HG03103 (cell line): ENCODE measurements around the gene RASAL2.

Experiments used
- ATAC-seq: cut with Tn5 transposase; IDR thresholded peaks from one replicate; pipeline ENCODE4 v1.9.1; 2021; ENCODE audit warnings: low read depth; ENCODE audit not compliant: unreplicated experiment

The RASAL2 gene

GRCh38 chr1:178477841-178478240, 383.9 kb downstream of the RASAL2 start:
- ATAC-seq = no peak

DNA sequence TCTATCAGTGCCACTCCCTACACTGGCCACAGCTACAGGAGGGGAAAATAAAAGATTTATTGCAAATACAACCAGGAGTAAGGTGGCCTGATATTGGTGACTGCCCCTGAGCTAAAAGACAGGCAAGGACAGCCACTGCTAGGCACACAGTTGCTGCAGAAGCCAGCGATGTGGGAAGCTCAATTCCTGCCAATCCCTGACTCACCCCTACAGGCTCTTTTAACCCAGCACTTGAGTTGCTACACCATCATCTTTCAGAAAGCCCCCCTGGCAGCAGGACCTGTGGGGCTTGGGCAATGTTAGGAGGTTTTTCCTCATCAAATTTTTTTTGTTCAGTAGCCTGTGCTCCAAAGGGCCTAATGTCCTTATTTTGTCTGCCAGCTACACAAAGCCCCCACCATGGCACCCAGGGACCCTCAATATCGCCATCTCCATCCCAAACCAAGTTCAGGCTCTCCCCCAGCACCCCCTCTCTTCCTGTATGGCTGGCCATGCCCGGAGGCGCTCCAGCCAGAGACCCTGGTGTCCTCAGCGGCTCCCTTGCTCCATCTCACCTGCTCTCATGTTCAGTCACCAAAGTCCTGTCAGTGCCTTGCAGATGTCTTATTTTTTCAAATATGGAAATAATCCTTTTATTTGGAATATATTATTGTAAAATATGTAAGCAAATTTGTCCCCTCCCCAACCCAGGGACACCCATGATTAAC, 389.5 kb downstream of the RASAL2 start:
- ATAC-seq = no peak

GRCh38 chr1:178484698-178485225, 390.9 kb downstream of the RASAL2 start:
- no peak for ATAC-seq

DNA sequence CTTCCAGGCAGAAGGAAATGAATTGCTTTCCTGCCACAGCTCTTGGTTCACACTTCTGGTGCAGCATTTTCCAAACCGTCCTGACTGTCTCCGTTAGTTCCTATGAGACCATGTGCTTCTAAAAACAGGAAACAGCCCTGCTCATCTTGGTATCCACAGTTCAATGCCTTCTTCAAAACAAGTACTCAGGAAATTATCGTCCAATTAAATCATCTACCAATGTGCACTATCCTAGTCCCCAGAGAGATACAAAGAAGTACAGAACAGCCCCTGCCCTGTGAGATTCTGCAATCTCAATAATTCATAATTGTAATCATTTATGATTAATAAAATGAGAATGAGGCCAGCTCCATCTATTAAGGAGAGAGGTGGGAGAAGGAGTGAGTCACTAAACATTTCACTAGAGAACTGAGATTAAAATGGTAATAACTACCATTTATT, 391.7 kb downstream of the RASAL2 start:
- no peak for ATAC-seq

- no peak for ATAC-seq
Observed at GRCh38 chr1:178486100-178487069, 392.5 kb downstream of the RASAL2 start.

- ATAC-seq = no peak
Observed at GRCh38 chr1:178487070-178487615, 393.2 kb downstream of the RASAL2 start.

GRCh38 chr1:178488393-178488792, 394.5 kb downstream of the RASAL2 start:
- ATAC-seq = no peak

GRCh38 chr1:178489399-178489798, 395.5 kb downstream of the RASAL2 start:
- ATAC-seq = no peak

DNA sequence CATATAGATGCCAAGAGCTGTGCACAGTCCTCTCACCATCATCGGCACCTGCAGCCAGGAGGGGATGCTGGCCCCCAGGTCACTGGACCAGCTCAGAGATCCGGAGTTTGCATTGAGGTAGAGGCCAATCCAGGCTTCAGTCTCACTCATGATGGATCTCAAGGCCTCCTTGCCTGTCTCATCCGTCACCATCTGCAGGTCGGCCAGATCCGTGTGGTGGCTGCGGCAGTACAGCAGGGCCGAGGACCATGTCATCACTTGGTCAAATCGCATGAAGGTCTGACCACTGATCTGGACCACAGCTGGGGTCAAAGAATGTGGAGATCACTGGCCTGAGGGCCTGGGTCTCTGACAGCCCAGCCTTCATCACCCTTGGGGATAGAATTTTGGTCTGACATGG, 396.2 kb downstream of the RASAL2 start:
- ATAC-seq = no peak

DNA sequence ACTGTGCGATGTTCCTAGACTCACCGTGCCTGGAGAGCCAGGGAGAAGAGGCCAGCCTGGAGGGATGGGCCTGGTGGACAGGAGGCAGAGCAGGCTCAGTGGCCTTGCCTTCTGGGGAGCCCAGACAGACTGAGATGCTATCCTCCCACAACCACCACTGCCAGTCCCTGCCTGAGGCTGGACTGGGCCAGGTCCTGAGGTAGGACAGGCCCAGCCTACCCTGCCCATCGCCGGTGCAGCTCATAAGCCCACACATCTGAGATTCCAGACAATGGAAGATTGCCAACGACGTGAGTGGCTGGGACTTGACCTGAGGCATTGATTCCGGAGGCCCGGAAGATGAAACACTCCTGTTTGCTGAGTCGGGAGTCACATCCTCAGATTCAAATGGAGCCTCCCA, 397.1 kb downstream of the RASAL2 start:
- no peak for ATAC-seq

DNA sequence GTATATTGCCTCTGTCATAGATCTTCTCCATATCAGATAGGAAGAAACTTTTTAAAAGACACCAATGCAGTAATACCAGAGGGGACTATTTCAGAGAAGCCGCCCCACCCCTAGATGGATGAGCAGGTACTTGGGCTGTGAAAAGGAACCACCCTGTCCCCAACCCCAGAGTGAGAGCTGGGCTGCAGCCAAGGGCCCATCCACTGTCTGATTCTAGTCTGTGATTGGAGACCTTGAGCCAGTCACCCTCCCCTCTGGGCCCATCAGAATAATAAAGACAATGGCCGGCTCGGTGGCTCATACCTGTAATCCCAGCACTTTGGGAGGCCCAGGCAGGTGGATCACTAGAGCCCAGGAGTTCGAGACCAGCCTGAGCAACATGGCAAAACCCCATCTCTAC, 397.8 kb downstream of the RASAL2 start:
- ATAC-seq = no peak

- ATAC-seq = no peak
Observed at GRCh38 chr1:178492341-178492740, 398.4 kb downstream of the RASAL2 start.

DNA sequence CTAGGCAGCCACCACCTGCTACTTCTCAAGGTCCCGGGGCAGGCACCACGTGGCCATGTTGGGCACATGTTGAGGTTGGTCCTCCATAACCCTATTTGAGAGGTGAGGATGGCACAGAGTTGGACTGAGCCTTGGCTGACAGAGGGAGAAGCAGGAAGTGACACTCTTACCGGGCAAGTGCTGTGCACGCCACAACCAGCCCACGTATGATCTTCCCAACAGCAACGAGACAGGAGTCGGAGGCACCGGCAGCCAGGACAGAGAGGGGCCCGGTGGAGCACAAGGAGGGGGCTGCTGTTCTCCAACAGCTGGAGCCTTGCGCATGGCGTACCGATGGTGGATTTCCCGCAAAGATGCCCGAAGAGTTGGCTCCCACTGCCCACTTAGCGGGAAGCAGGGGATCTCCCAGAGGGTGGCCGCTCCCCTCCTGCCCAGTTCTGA, 399.4 kb downstream of the RASAL2 start:
- no peak for ATAC-seq

DNA sequence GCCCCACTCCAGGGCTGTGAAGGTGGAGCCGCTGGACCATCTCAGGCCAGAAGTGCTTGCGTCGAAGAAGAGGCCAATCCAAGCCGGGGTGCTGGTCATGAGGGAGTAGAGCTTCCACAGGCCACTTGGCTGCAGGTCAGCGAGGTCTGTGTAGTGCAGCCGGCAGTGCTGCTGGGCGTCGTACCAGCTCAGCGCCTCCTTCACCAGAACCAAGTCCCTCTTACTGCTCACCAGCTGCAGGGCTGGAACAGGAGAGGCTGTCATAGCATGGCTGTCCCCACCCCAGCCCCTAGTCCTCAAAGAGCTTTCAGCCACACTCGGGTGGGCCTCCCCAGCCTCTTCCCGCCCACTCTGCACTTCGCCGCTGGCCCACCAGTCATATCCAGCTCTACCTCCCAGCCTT, 400.7 kb downstream of the RASAL2 start:
- ATAC-seq = no peak

DNA sequence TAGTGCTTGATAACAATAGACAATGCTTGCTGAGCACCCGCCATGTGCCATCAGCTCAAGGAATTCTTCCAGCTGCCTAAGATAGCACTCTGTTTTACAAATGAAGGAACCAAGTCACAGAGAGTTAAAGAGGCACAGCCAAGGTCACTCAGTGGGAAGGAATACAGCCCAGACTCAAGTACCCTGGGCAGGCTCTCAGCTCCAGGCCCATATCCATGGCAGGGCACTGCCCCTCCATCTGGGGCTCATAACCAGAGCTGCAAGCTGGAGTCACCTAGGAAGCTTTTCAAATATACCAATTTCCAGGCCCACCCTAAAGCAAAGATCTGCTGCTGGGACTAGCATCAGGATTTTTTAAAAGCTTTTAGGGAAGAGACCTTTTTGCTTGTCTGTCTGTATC, 401.3 kb downstream of the RASAL2 start:
- no peak for ATAC-seq

DNA sequence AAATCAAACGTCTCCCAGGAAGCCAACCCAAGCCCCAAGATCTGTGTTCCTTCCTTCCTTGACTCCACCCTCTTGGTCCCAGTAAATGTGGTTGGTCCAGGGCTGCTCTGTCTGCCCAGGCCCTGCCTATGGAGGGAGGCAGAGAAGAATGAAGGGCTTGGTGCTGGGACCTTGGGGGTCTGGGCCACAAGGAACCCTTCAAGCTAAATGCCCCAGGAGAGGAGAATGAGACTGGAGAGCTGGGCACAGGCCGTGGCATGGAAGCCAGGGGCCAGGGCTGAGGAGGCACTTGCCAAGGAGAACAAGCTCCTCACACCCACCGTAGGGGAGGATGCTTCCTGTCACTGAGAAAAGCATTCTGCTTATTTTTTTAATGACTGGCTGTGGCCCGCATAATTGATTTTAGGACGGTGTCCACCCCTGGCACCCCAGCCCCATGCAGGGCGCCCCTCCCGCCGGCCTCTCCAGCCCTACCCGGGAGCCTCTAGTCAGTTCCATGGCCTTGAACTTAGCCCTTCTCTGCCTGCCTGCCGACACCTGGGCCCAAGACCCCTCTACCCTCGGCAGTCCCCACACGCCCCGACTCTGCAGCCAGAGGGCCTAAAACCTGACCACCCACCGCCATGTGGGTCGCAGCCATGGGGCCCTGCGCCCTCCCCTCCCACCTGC, 402.0 kb downstream of the RASAL2 start:
- no peak for ATAC-seq

- no peak for ATAC-seq
Observed at GRCh38 chr1:178496410-178497135, 402.7 kb downstream of the RASAL2 start, which contains the start of gene CLEC20A. CLEC20A (minus strand) TSS chr1:178496964; CDS start chr1:178496939, 25 bp downstream.

DNA sequence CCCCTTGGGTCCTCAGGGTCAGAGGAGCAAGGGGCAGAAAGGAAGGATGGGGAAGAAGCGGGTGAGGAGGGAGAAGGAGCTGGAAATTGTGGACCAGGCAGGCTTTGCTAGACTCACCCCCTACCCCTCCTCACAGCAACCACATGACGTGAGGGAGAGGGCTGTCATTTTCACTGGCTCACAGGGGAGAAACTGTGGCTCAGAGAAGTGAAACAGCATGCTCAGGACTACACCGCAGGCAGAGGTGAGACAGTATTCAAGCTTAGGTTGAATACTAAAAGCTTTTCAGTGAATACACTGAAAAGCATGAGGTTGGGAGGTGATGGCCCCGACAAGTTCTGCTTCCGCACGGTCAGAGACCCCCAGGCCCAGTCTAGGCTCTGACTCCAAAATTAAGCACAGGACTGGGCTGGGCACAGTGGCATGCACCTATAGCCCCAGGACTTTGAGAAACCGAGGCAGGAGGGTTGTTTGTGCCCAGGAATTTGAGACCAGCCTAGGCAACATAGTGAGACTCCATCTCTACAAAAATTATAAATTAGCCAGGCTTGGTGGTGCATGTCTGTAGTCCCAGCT, 404.1 kb downstream of the RASAL2 start:
- no peak for ATAC-seq

DNA sequence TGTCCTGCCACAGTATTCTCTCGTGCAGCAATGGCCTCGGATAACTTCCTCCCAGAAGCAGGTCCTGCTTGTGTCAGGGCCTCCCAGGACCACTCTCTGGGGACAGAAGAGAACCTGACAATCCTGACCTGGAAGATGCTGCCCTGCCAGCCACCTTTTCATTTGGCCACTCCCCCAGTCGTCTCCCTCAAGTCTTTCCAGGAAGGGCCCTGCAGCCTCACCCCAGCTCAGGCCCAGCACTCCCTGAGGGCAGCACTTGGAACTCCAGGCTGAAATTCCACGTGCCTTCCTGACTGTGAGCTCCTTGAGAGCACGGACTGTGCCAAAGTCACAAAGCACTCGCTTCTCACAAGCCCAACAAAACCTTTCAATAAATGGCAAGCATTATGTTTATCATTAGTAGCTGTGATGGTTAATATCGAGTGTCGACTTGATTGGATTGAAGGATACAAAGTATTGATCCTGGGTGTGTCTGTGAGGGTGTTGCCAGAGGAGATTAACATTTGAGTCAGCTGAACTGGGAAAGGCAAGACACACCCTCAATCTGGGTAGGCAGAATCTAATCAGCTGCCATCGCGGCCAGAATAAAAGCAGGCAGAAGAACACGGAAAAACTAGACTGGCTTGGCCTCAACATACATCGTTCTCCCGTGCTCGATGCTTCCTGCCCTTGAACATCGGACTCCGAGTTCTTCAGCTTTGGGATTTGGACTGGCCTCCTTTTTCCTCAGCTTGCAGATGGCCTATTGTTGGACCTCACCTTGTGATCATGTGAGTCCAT, 405.2 kb downstream of the RASAL2 start:
- ATAC-seq = no peak
